ENCODE measurements around the gene TBX18.

The TBX18 gene

DNA sequence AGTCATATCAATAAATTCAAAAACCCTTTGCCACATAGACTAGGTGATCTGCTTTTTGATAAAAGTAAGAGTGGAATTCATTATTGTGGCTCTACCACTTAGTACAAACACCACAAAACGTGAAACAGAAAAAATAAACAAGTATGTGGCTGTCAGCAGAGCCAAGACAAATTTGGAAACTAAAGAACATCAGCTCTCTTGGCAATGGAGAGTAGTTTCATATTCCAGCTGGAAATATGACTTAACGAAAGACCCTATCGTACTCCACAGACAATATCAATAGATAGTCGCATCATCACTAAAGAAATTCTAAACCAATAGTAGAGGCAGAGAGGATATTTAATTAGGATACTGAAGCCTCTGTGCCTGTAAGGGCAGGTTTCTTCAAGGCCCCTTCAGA is 20.8 kb downstream of the TBX18 start:
- DNase-seq, result no peak

DNA sequence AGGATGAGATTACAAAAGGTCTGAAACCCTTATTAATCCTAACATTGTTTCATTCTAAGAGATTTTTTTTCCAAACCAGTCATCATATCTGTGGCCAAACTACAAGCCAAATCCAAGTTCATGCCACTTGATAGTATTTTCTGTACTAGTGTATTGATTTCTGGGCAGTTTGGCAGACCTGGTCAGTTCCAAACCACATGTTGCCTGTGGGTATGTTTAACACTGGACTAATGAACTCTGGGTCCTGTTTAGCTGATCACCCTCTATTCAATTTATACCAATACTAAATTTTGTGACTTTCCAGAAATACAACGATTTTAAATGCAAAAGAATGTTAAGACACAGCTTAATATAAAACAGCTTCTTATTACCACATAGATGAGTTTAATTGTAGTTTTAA is 24.0 kb downstream of the TBX18 start:
- no peak for DNase-seq

DNA sequence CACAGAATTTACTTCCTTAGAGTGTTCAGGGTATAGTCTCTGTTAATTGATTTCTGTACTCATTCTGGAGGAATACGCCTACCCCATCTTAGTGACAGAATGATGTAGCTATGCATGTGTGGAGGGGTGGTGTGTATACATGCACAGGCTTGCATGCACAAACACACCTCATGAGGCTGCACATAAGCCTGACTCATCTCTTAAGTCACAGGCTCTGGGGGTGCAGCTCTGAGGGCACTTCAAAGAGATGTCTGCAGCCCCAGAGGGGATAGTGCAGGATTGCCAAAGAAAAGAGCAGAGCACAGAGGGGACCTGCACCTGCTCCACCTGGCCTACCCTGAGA is 24.6 kb downstream of the TBX18 start:
- DNase-seq, result no peak

DNA sequence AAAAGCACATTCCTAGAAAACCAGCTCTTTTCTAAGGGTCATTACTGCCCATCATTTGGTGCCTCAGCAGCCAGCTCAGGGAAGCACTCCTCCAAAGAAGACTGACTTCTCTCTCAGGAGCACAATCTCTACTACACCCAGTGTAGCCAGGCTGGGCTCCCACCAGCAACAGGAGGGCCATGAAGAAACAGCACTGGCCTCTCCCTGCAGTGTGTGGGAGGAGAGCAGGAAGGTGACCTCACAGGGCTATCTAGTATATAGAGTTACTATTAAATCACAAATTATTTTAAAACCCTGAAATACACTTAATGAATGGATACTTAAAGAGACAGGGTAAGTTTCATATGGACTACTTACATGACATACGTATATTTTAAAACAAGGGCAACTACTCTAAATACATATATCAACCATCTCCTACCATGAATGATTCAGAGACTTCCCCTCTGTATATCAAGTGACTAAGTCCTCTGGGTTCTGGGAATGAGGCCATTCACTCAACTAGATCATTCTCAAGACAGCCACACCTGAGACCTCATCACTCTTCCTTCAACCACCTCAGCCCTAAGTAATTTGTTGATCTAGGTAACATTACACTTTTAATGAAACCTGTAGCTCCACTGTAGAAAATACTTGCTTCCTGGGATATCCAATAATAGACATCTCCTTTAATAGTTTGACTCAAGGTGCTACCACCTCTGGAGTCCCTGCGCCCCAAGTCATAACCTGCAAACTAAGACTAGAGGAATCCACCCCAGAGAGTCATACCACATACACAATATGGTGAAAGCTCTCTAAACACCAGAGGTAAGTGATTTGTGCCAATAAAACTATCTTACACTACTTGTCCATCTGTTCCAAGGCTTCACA is 25.2 kb downstream of the TBX18 start:
- no peak for DNase-seq

DNA sequence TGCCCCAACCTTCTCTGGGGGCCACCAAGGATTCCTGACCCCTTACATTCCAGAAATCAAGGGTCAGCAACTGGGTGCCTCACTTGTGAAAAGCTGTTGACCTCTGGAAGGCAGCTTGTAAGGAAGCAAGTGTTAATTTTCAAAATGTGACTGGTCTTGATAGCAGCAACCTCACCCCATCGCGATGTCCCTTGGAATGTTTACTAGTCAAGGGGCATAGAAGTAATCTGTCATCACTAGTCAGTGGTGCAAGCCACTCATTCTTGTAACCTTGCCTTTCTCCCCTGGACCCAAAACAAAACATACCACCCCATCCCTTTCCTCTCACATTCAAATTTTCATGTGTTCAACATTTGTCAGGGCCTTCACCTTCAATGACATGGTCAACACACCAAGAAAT is 30.5 kb downstream of the TBX18 start:
- no peak for DNase-seq

DNA sequence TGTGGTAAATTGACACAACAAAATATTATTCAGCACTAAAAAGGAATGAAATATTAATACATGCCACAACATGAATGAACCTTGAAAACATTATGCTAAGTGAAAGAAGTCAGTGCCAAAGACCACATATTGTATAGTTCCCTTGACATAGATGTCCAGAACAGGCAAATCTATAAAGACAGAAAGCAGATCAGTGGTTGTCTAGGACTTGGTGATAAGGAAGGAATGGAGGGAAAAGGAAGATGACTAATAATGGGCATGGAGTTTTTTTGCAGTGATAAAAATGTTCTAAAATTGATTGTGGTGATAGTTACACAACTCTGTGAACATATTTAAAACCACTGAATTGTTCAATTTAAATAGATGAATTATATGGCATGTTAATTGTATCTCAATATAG is 32.5 kb downstream of the TBX18 start:
- DNase-seq, result no peak

DNA sequence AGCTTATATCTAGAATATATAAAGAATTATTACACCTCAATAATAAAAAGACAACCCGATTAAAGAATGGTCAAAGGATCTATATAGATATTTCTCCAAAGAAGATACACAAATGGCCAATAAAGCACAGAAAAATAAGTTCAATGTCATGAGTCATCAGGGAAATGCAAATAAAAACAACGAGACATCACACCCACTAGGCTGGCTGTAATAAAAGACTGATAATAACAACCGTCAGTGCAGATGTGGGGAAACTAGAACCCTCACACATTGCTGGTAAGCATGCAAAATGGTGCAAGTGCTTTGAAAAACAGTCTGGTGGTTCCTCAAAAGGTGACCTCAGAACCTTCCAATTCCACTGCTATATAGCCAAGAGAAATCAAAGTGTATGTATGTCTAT is 33.0 kb downstream of the TBX18 start:
- DNase-seq, result no peak

DNA sequence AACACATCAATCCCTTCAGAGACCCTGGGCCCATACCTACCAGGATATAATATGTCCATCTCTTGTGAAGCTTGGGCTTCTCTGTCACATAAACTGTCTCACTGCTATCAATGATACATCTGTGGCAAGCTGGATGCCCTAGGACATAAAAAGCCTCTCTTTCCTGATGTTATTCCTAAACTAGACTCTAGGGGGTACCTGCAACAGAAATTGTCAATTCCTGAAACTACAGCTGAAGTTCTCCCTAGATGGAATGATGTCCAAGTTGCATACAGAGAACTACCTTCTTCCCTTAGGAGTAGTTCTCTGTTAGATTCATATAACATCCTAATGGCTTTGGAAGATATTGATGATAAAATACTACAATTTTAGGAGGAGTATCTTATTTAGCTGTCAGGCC is 35.8 kb downstream of the TBX18 start:
- DNase-seq, result no peak

DNA sequence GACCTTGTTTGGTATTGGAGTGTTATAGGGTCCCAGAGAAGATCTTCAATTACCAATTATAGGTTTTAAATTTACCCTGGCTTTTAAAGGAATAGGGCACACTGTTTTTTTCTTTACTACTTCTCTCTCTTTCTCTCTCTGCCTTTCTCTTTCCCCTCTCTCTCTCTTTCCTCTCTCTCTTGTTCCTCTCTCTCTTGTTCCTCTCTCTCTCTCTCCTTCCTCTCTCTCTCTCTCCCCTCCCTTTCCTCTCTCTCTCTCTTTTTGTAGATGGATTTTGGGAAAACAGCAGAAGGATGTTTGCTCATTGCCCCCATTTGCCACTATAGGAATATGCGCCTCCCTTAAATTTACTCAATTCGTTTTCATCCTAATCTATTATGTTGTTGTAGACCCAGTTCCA is 45.2 kb downstream of the TBX18 start:
- DNase-seq, result no peak

DNA sequence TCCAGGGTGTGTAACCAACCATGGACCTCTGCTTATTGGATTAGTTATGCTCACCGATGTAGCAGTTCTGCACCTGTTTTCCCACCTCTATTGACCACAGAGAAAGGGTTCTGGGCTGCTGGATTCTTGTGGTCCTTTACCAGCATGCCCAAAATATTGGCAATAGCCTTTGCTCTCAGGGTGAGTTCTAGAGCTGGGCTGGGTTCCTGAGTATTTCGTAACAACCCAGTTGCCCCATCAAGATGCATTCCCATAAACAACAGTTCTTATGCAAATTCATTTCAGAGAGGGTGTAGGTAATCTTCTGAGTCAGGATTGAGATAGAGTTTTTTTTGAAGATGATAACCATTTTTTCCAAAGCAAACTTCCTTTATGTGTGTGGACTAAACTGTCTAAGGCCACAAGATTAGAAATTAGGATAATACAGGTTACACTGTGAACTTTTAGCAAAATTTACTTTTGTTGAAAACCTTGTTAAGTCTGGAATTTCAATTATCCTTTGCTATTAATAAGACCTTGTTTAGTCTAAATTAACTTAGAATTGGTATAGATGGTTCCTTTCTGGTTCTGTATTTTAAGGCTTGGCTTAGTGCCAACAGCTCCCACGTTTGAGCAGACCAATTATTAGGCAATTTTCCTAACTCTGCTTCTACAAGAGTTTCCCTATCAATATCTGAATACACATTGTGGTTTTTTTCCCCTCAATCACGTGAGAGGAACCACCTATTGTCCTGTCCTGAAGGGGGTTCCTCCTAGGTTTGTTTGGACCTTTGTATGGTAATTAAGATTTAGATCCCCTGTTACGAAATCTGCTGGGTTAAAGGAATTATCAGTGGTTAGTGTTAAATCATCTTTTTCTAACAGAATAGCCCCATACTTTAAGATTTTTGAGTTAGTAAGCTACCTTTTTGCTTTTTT is 46.1 kb downstream of the TBX18 start:
- no peak for DNase-seq

DNA sequence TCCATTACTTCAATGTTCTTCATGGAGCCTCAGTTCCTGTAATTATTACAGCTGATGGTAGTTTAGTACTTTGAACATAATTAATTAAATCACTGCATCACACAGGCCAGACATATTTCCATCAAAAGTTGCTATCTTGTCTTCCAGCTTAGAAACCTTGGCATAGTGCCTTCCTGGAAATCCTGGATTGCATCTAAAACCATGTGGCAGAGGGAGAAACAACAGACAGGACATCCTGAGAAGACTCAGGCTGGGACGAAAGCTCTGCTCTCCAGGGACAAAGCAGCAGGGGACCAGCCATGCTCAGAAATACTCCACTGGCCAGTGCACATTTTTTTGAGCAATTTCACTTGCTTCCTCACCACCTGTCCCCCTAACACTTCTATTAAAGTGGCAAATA is 55.3 kb downstream of the TBX18 start:
- DNase-seq, result no peak

DNA sequence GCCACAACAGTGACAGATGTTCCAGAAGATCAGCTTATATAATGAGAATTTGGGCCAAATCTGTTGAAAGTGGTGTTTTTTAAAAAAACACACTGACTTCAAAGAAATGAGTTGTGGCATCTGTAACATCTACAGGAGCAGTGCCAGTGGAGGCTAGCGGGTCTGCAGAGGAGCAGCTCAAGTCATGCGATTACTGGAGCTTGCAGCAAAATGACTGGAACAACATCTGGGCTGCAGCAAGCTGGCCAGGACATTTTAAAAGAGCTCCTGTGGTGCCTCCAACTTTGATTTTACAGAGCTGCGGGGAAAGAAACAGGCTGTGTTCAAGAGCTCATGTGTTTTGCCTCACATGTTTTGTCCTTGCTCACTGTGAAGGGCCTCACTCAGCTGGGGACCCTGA is 57.2 kb downstream of the TBX18 start:
- DNase-seq, result no peak

DNA sequence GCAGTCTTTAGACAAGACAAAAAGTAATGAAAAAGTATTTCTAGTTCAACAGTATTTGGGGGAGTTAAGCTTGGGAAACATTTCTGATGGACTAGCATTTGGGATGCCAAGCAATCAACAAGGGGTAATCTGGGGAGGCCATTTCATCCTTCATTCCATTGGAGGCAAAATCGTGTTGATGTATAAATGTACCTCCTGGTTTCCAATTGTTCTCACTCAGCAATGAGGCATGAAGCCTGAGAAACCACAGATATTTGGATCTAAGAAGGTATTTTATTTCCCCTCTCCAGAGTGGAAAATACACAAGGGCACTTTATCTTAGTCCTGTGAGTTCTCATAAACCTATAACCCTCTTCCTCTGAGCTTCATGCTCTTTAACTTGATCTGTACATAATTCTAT is 68.2 kb downstream of the TBX18 start:
- no peak for DNase-seq

DNA sequence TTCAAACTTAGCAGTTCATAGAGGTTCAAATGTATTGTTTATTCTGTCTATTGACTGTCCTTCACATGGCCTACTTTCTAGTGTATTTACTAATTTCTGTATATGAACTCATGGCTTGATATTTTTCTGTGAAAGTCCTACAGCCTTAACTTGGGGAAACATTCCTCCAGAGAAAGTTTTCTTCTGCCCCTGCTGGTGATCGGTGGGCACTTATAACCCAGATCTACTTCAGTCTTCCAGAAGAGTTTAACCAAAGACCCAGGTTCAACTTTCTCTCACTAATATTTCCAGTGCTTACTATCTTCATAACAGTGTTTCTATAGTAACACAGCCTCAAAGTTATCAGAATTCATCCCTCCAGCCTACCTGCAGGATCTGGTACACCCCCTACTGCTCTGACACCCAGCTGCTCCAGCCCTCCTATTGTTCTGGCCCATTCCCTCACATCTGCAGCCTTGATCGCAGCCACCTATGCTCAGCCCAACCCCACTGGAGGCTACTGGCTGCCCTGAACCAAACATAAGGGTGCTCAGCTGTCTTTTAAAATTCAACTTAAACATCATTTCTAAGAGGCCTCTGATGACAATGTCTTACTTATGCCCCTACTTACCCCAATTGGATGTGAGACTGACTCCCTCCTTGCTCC is 72.3 kb downstream of the TBX18 start:
- DNase-seq, result no peak

DNA sequence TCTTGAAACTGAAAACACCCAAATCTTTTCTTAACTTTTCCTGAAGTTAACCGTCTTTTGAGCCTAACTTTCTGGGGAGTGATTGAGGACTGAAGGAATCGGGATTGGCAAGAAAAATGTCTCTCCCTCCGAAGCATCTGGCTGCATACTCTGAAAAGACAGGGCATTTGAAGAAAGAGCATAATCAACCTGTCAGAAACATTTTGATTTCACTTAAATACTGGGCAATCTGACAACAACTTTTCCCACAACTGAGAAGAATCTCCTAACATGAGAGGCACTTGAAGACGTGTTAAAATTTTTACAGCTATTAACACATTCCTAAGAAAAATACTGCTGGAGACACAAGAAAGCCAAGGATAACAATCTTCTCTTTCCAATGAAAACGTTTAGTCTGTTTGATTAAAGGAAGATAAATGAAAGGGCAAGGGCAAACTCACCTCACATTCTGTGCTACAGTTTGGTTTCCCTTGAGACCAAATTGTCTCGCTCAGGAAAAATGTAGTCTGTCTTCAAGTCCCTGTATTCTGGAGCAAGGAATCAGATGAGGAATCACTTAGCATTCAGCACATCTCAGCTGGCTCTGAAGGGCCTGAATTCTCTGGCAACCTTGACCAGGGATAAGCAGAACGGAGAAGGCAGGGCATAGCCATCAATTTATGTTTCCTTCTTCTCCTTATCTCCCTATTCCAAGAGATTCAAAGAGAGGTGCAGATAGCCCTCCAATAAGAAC is 76.1 kb downstream of the TBX18 start:
- no peak for DNase-seq

DNA sequence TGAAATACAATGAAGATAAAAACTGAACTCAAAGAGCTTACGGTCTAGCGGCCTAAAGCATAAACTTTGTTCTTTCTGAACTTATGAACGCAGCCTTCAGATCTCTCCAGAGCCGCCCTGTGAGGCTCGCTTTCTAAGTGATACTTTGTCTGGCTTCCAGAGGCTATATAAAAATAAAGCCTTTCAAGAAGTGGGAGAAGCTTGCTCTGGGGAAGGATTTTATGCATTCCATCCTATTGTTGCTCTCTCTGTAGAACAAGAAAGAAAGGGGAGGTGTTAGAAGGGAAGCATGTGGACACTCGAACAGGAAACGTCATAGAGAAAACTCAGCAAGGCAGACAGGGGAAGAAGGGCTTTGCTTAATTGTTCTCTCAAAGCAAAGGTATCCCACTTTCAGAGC is 77.0 kb downstream of the TBX18 start:
- DNase-seq, result no peak

DNA sequence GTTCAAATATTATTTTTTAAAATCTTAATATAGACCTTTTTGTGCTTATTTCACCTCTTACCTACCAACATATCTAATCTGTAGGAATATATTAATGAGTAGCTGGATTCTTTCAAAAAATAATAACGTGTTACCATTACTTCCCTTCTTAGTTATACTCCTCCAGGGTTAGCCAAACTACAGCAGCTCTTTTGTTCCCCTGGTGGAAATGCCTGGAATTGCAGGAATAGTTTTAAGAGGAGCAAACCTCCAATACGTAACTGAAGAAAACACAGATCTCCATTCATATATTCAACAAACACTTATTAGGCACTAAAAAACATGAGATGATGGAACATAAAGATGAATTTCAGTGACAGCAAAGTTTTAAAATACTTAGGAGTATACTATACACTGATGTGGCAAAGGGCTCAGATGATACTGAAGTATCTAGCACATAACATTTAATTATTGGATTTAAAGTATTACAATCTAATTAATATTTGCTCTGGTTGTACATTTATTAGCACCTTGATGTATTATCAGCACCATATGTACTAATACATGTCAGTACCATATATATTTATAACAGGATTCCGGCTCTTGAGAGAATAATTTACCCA is 78.3 kb downstream of the TBX18 start:
- DNase-seq, result no peak

DNA sequence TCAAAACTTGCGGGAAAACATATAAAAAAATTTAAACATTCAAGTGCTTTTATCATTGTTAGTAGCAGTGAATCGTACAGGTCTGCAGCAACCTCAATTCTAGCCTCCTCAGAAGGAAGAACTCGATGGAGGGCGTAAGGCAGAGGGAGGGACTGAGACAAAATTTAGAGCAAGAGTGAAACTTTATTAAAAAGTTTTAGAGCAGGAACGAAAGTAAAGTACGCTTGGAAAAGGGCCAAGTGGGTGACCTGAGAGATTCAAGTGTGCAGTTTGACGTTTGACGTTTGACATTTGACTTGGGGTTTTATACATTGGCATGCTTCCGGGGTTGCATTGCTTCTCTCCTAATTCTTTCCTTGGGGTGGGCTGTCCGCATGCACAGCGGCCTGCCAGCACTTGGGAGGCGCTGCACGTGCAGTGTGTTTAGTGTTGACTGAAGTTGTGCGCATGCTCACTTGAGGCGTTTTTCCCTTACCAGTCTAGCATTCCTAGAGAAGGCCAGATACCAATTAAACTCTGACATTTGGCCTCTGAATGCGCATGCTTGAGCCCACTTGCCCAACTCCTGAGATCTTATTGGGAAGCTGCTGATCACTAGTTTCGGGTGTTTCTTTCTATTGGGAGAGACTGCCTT is 82.6 kb downstream of the TBX18 start:
- peak; percentile 15 for DNase-seq

DNA sequence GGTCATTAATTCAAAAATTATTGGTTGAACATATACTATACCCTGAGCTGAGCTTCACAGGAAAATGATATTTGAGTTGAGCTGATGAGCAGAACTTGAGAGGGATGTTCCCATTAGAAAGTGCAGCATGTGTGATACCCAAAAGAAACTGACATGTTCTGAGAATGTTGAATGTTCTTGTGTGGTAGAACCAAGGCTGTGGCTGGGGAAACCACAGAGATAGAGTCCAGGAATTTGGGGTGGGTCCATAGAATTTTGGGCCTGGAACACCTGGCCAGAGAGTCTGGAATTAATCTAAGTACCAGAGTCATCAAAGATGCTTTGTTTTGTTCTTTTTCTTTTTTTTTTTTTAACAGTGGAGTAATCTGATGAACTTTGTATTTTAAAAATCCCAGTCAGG is 88.7 kb downstream of the TBX18 start:
- DNase-seq, result no peak

DNA sequence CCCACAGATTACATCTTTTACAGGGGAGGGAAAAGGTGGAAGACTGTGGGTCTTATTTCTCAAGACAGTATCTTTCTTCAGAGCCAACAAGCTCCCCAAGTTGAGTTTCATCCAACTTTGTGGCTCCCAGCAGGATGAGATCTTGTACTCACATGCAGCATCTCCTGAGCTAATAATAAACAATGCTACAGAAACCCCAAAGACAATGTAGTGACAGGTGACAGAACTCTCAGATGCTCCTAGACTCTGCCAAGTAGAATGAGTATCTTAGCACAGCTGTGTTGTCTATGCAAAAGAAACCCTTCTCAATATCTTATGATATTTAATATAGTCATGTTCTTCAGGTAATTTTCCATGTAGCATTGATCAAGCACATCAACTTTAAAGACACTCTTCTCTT is 90.0 kb downstream of the TBX18 start:
- DNase-seq, result no peak

DNA sequence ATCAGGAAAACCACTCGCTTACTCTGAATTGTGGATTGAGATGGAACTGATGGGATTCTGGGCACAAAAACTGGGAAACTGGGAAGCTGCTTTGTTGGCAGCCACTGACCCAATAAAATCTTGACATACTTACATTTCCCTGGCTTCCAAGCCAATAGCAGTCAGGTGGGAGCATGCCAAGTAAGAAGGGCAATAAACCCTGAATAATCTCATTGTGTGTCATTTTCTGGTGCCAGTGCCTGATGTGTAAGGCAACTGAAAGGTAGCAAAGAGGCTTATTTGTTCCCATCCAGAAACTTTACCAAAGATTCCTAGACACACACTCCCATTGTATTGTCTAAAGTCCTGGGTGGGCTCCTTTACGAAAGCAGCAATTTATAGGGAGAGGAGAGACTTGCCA is 93.2 kb downstream of the TBX18 start:
- DNase-seq, result no peak

DNA sequence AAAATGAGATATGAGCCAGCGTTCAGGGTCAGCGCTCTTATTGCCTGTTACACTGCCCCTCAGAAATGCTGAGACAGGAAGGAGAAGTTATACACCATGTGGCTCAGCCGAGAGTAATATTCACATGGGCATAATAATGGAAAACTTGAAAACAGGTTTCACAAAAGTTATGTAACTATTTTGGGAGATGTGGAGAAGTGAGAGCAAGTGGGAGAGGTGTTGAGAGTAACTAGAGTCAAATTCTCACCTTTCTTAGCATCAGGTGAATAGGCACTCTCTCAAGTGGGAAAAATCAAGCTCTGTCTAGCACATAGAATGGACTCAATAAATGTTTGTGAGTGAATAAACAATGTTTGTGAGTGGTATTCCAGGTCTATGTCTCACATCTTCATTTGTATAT is 94.5 kb downstream of the TBX18 start:
- no peak for DNase-seq

All from NCI-H748 treated with DMSO at 0.1 percent for 48 hours (cell line).